GM23338 (cell line): ENCODE data around the gene BCDIN3D. TPM values are rescaled to one million over a fixed set of nuclear protein-coding genes. Genes with fewer than 3 reads are reported as not detected.

Experiments used
- CTCF ChIP-seq, 2 experiments: fragments of 200-600 bp in 1 of 2; sonication (generic) in 1 of 2; conservative IDR thresholded peaks; 2 replicates each; pipeline versions ENCODE4 v1.5.1 to v1.6.1; 2016 to 2017; ENCODE audit warnings: antibody characterized with exemption in 2 of 2, low read depth in 2 of 2, mild to moderate bottlenecking in 2 of 2, moderate library complexity in 1 of 2
- EZH2phosphoT487 ChIP-seq: fragments of 200-600 bp; sonication (generic); IDR thresholded peaks from one replicate; pipeline ENCODE4 v1.8.1; 2018; ENCODE audit warnings: antibody characterized with exemption; ENCODE audit not compliant: unreplicated experiment
- NANOG ChIP-seq: IDR thresholded peaks from 2 replicates; pipeline ENCODE4 v1.6.1; 2016; ENCODE audit warnings: antibody characterized with exemption, borderline replicate concordance
- POLR2AphosphoS5 ChIP-seq: IDR thresholded peaks from 2 replicates; pipeline ENCODE4 v1.6.1; 2016; ENCODE audit warnings: antibody characterized with exemption, low read depth
- REST ChIP-seq: IDR thresholded peaks from one replicate; pipeline ENCODE4 v1.6.1; 2018; ENCODE audit warnings: antibody characterized with exemption; ENCODE audit not compliant: unreplicated experiment
- ZNF462 ChIP-seq: fragments of 250-450 bp; sonication (Bioruptor Pico); IDR thresholded peaks from 2 replicates; pipeline ENCODE4 v1.5.0; 2020; ENCODE audit warnings: mild to moderate bottlenecking, moderate library complexity
- polyA plus RNA-seq: library from polyadenylated mRNA; unstranded; fragments of >200 nt; fragmentation: Nextera tagmentation; extraction: Ambion mirVana; gene quantifications from 2 replicates; pipeline ENCODE4 v1.2.1, GENCODE V29; 2016
- total RNA-seq: library from RNA; depleted of rRNA; stranded (reverse); fragments of >200 nt; shearing (Covaris generic); gene quantifications from 2 replicates; pipeline ENCODE4 v1.2.3, GENCODE V29; 2014

The BCDIN3D gene
- total and polyA plus RNA-seq, 2 experiments from 2014 or later, result 1.4 to 1.8 TPM

DNA sequence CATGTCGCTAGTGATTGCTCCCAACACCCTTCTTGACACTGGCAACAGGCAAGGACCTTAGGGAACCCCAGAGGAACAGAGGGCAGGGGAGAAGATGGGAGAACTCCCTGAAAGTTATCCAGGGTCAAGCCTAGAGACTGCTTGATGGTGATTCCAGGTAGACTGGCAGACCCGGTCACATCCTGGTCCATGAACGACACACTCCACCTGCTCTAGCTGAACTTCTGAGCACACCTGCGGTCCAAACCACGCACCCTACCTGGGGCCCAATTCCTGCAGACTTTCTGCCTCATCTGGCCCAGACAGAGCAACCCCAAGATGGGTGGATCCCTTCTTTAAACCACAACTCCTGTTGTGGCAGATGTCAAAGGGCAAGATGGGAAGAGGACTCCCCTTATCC lies 48.9 kb downstream of the BCDIN3D start (continued):
- TF ChIP-seq ZNF462 (CRISPR knock-in tag) (no peak), NANOG (no peak), EZH2phosphoT487 (no peak), POLR2AphosphoS5 (no peak), REST (no peak), CTCF (conservative IDR thresholded peaks at IDR 0.05; ENCODE audit: low read depth in 2 of 2) (no peak)
